HG03135 (cell line): ENCODE results near the gene GIT1.

Source experiments
- ATAC-seq: cut with Tn5 transposase; IDR thresholded peaks from one replicate; pipeline ENCODE4 v1.9.1; 2021; ENCODE audit warnings: mild to moderate bottlenecking, moderate library complexity; ENCODE audit not compliant: unreplicated experiment

The GIT1 gene

GRCh38 chr17:29581583-29582253 is 7.7 kb downstream of the GIT1 start:
- no peak for ATAC-seq

- ATAC-seq, result peak; percentile 78
Observed at GRCh38 chr17:29579866-29580771, 9.3 kb downstream of the GIT1 start.

GRCh38 chr17:29578626-29579485 is 10.6 kb downstream of the GIT1 start:
- no peak for ATAC-seq

- ATAC-seq, result no peak
Observed at GRCh38 chr17:29577385-29578211, 11.8 kb downstream of the GIT1 start.

- ATAC-seq, result no peak
Observed at GRCh38 chr17:29577001-29577370, 12.5 kb downstream of the GIT1 start.

- ATAC-seq, result no peak
Observed at GRCh38 chr17:29576214-29577000, 13.0 kb downstream of the GIT1 start.

- ATAC-seq, result no peak
Observed at GRCh38 chr17:29575511-29576213, 13.8 kb downstream of the GIT1 start.

- no peak for ATAC-seq
Observed at GRCh38 chr17:29574732-29575510, 14.5 kb downstream of the GIT1 start.

GRCh38 chr17:29573871-29574731 is 15.3 kb downstream of the GIT1 start:
- ATAC-seq, result no peak

- no peak for ATAC-seq
Observed at GRCh38 chr17:29573558-29573869, 15.9 kb downstream of the GIT1 start.

- no peak for ATAC-seq
Observed at GRCh38 chr17:29572691-29573557, 16.5 kb downstream of the GIT1 start.

GRCh38 chr17:29571883-29572681 is 17.4 kb downstream of the GIT1 start:
- no peak for ATAC-seq

GRCh38 chr17:29571486-29571882 is 18.0 kb downstream of the GIT1 start:
- no peak for ATAC-seq

- ATAC-seq, result no peak
Observed at GRCh38 chr17:29570521-29570920, 18.9 kb downstream of the GIT1 start.

GRCh38 chr17:29569245-29569950 is 20.1 kb downstream of the GIT1 start:
- no peak for ATAC-seq
